ENCODE results near the gene SEMA3C. TPM values are rescaled to one million over a fixed set of nuclear protein-coding genes. Genes with fewer than 3 reads are reported as not detected.

The SEMA3C gene
- total and polyA plus RNA-seq, 4 donors = 3.3 to 86.8 (median 15.9) TPM

- no peaks in the 10 kb centered on the region for H3K27me3 ChIP-seq (ENCODE audit: control insufficient read depth in 1 of 2, insufficient read depth in 2 of 2, low read length in 1 of 2)
- ATAC-seq (ENCODE audit: low FRiP score) (peak; percentile 54), DNase-seq (no peak)
- WGBS, 2 donors = 44 to 57% methylated on average over 2 of the region's 2 CpGs
- no peaks in the 10 kb centered on the region for H3K36me3 ChIP-seq (ENCODE audit: control insufficient read depth in 1 of 2, insufficient read depth in 2 of 2, low read length in 1 of 2)
- peak overlapping the region; percentile 22 to 75 for H3K27ac ChIP-seq (ENCODE audit: low read depth in 1 of 2, low read length in 2 of 2)
- no peak overlapping the region for H3K4me3 ChIP-seq (ENCODE audit: low read length in 2 of 2)
- H3K4me1 ChIP-seq (ENCODE audit: control insufficient read depth in 1 of 2, insufficient read depth in 2 of 2, low read length in 2 of 2) = peaks cover 6 to 7% of the 10 kb centered on the region in 2 donors
- no peaks in the 10 kb centered on the region for H3K9me3 ChIP-seq (ENCODE audit: control insufficient read depth, low read length)
- intact Hi-C loops (cut with DNase I) = loop anchor here (5.0 to 10.0 kb wide), 2 partner anchors 49 to 134 kb away; partner anchors contain the start of gene SEMA3C (in 1 of the 2)
These were observed 137.7 kb downstream of the SEMA3C start for GRCh38 chr7:80781146-80781545.

GRCh38 chr7:80779456-80779855, 139.4 kb downstream of the SEMA3C start:
- H3K4me3 ChIP-seq (ENCODE audit: low read length in 2 of 2) = no peak overlapping the region
- DNase-seq (no peak), ATAC-seq (ENCODE audit: low FRiP score) (no peak)
- peaks cover 4 to 7% of the 10 kb centered on the region in 2 donors for H3K4me1 ChIP-seq (ENCODE audit: control insufficient read depth in 1 of 2, insufficient read depth in 2 of 2, low read length in 2 of 2)
- no peaks in the 10 kb centered on the region for H3K27me3 ChIP-seq (ENCODE audit: control insufficient read depth in 1 of 2, insufficient read depth in 2 of 2, low read length in 1 of 2)
- WGBS, 2 donors = 96% methylated on average over 2 of the region's 2 CpGs
- no peak overlapping the region for H3K27ac ChIP-seq (ENCODE audit: low read depth in 1 of 2, low read length in 2 of 2)
- intact Hi-C loops (cut with DNase I) = no loop called here
- no peaks in the 10 kb centered on the region for H3K9me3 ChIP-seq (ENCODE audit: control insufficient read depth, low read length)
- no peaks in the 10 kb centered on the region for H3K36me3 ChIP-seq (ENCODE audit: control insufficient read depth in 1 of 2, insufficient read depth in 2 of 2, low read length in 1 of 2)

GRCh38 chr7:80775897-80776296, 143.0 kb downstream of the SEMA3C start:
- intact Hi-C loops (cut with DNase I) = no loop called here
- Histone ChIP-seq H3K27ac (ENCODE audit: low read depth in 1 of 2, low read length in 2 of 2) (no peak overlapping the region), H3K9me3 (ENCODE audit: control insufficient read depth, low read length) (no peaks in the 10 kb centered on the region), H3K4me1 (ENCODE audit: control insufficient read depth in 1 of 2, insufficient read depth in 2 of 2, low read length in 2 of 2) (peaks cover 1 to 3% of the 10 kb centered on the region in 2 donors), H3K36me3 (ENCODE audit: control insufficient read depth in 1 of 2, insufficient read depth in 2 of 2, low read length in 1 of 2) (no peaks in the 10 kb centered on the region), H3K4me3 (ENCODE audit: low read length in 2 of 2) (no peak overlapping the region), H3K27me3 (ENCODE audit: control insufficient read depth in 1 of 2, insufficient read depth in 2 of 2, low read length in 1 of 2) (no peaks in the 10 kb centered on the region)
- no peak for ATAC-seq (ENCODE audit: low FRiP score)
- WGBS, 2 donors = 75 to 80% methylated on average over 3 of the region's 3 CpGs
- DNase-seq = no peak

- Histone ChIP-seq H3K9me3 (ENCODE audit: control insufficient read depth, low read length) (no peaks in the 10 kb centered on the region), H3K4me1 (ENCODE audit: control insufficient read depth in 1 of 2, insufficient read depth in 2 of 2, low read length in 2 of 2) (no peaks in the 10 kb centered on the region), H3K36me3 (ENCODE audit: control insufficient read depth in 1 of 2, insufficient read depth in 2 of 2, low read length in 1 of 2) (no peaks in the 10 kb centered on the region), H3K4me3 (ENCODE audit: low read length in 2 of 2) (no peak overlapping the region), H3K27me3 (ENCODE audit: control insufficient read depth in 1 of 2, insufficient read depth in 2 of 2, low read length in 1 of 2) (no peaks in the 10 kb centered on the region), H3K27ac (ENCODE audit: low read depth in 1 of 2, low read length in 2 of 2) (no peak overlapping the region)
- no peak for ATAC-seq (ENCODE audit: low FRiP score)
- intact Hi-C loops (cut with DNase I) = no loop called here
- no peak for DNase-seq
These were observed 143.4 kb downstream of the SEMA3C start for GRCh38 chr7:80775482-80775881.

GRCh38 chr7:80774843-80775242, 144.0 kb downstream of the SEMA3C start:
- no peaks in the 10 kb centered on the region for H3K9me3 ChIP-seq (ENCODE audit: control insufficient read depth, low read length)
- H3K4me3 ChIP-seq (ENCODE audit: low read length in 2 of 2) = no peak overlapping the region
- H3K36me3 ChIP-seq (ENCODE audit: control insufficient read depth in 1 of 2, insufficient read depth in 2 of 2, low read length in 1 of 2) = no peaks in the 10 kb centered on the region
- intact Hi-C loops (cut with DNase I) = no loop called here
- H3K4me1 ChIP-seq (ENCODE audit: control insufficient read depth in 1 of 2, insufficient read depth in 2 of 2, low read length in 2 of 2) = no peaks in the 10 kb centered on the region
- H3K27ac ChIP-seq (ENCODE audit: low read depth in 1 of 2, low read length in 2 of 2) = no peak overlapping the region
- H3K27me3 ChIP-seq (ENCODE audit: control insufficient read depth in 1 of 2, insufficient read depth in 2 of 2, low read length in 1 of 2) = no peaks in the 10 kb centered on the region
- WGBS, 2 donors = 84 to 85% methylated on average over 1 of the region's 1 CpG
- ATAC-seq (ENCODE audit: low FRiP score) (no peak), DNase-seq (no peak)

GRCh38 chr7:80773787-80774508, 144.9 kb downstream of the SEMA3C start:
- intact Hi-C loops (cut with DNase I) = no loop called here
- no peak for ATAC-seq (ENCODE audit: low FRiP score)
- 40 to 100% methylated on average over 1 of the region's 1 CpG for WGBS, 2 donors

GRCh38 chr7:80772347-80772993, 146.4 kb downstream of the SEMA3C start:
- Histone ChIP-seq H3K27me3 (ENCODE audit: control insufficient read depth in 1 of 2, insufficient read depth in 2 of 2, low read length in 1 of 2) (no peaks in the 10 kb centered on the region), H3K4me3 (ENCODE audit: low read length in 2 of 2) (no peak overlapping the region), H3K9me3 (ENCODE audit: control insufficient read depth, low read length) (no peaks in the 10 kb centered on the region), H3K36me3 (ENCODE audit: control insufficient read depth in 1 of 2, insufficient read depth in 2 of 2, low read length in 1 of 2) (no peaks in the 10 kb centered on the region), H3K4me1 (ENCODE audit: control insufficient read depth in 1 of 2, insufficient read depth in 2 of 2, low read length in 2 of 2) (no peaks in the 10 kb centered on the region), H3K27ac (ENCODE audit: low read depth in 1 of 2, low read length in 2 of 2) (no peak overlapping the region)
- WGBS, 2 donors = 36 to 42% methylated on average over 2 of the region's 2 CpGs
- ATAC-seq (ENCODE audit: low FRiP score) (no peak), DNase-seq (no peak)
- intact Hi-C loops (cut with DNase I) = no loop called here

More at GRCh38 chr7:80773787-80774508, 144.9 kb downstream of the SEMA3C start:
- Histone ChIP-seq H3K4me3 (ENCODE audit: low read length in 2 of 2) (no peak overlapping the region), H3K4me1 (ENCODE audit: control insufficient read depth in 1 of 2, insufficient read depth in 2 of 2, low read length in 2 of 2) (no peaks in the 10 kb centered on the region), H3K9me3 (ENCODE audit: control insufficient read depth, low read length) (no peaks in the 10 kb centered on the region), H3K27ac (ENCODE audit: low read depth in 1 of 2, low read length in 2 of 2) (no peak overlapping the region), H3K36me3 (ENCODE audit: control insufficient read depth in 1 of 2, insufficient read depth in 2 of 2, low read length in 1 of 2) (no peaks in the 10 kb centered on the region), H3K27me3 (ENCODE audit: control insufficient read depth in 1 of 2, insufficient read depth in 2 of 2, low read length in 1 of 2) (no peaks in the 10 kb centered on the region)
- no peak for DNase-seq

- intact Hi-C loops (cut with DNase I) = no loop called here
These were observed 147.3 kb downstream of the SEMA3C start for GRCh38 chr7:80771523-80771922.

GRCh38 chr7:80770675-80771081, 148.2 kb downstream of the SEMA3C start:
- intact Hi-C loops (cut with DNase I) = no loop called here
- 89 to 90% methylated on average over 2 of the region's 2 CpGs for WGBS, 2 donors
- H3K36me3 ChIP-seq (ENCODE audit: control insufficient read depth in 1 of 2, insufficient read depth in 2 of 2, low read length in 1 of 2) = no peaks in the 10 kb centered on the region
- no peak overlapping the region for H3K4me3 ChIP-seq (ENCODE audit: low read length in 2 of 2)
- H3K4me1 ChIP-seq (ENCODE audit: control insufficient read depth in 1 of 2, insufficient read depth in 2 of 2, low read length in 2 of 2) = no peaks in the 10 kb centered on the region
- no peak for ATAC-seq (ENCODE audit: low FRiP score)
- no peak overlapping the region for H3K27ac ChIP-seq (ENCODE audit: low read depth in 1 of 2, low read length in 2 of 2)
- no peak for DNase-seq
- H3K27me3 ChIP-seq (ENCODE audit: control insufficient read depth in 1 of 2, insufficient read depth in 2 of 2, low read length in 1 of 2) = no peaks in the 10 kb centered on the region
- no peaks in the 10 kb centered on the region for H3K9me3 ChIP-seq (ENCODE audit: control insufficient read depth, low read length)

More at GRCh38 chr7:80771523-80771922, 147.3 kb downstream of the SEMA3C start:
- 88 to 89% methylated on average over 4 of the region's 4 CpGs for WGBS, 2 donors
- Histone ChIP-seq H3K9me3 (ENCODE audit: control insufficient read depth, low read length) (no peaks in the 10 kb centered on the region), H3K27ac (ENCODE audit: low read depth in 1 of 2, low read length in 2 of 2) (no peak overlapping the region), H3K27me3 (ENCODE audit: control insufficient read depth in 1 of 2, insufficient read depth in 2 of 2, low read length in 1 of 2) (no peaks in the 10 kb centered on the region), H3K36me3 (ENCODE audit: control insufficient read depth in 1 of 2, insufficient read depth in 2 of 2, low read length in 1 of 2) (no peaks in the 10 kb centered on the region), H3K4me1 (ENCODE audit: control insufficient read depth in 1 of 2, insufficient read depth in 2 of 2, low read length in 2 of 2) (no peaks in the 10 kb centered on the region), H3K4me3 (ENCODE audit: low read length in 2 of 2) (no peak overlapping the region)
- ATAC-seq (ENCODE audit: low FRiP score) (no peak), DNase-seq (no peak)
